Activated CD8-positive, alpha-beta memory T cell treated with anti-CD3 and anti-CD28 coated beads, Interleukin-2, amount 50 U/mL, for 24 hours (primary cell): ENCODE results near the gene ATP1B3.
"Not testable (repeated sequence)": the region's sequence is repeated elsewhere in the genome, so short reads cannot be mapped to it uniquely, and the experiment has no call there.

Experiments used
- DNase-seq: peaks from one replicate; pipeline ENCODE4 v3.0.0-alpha.2; 2020; ENCODE audit errors: extremely low read depth

Gene ATP1B3

DNA sequence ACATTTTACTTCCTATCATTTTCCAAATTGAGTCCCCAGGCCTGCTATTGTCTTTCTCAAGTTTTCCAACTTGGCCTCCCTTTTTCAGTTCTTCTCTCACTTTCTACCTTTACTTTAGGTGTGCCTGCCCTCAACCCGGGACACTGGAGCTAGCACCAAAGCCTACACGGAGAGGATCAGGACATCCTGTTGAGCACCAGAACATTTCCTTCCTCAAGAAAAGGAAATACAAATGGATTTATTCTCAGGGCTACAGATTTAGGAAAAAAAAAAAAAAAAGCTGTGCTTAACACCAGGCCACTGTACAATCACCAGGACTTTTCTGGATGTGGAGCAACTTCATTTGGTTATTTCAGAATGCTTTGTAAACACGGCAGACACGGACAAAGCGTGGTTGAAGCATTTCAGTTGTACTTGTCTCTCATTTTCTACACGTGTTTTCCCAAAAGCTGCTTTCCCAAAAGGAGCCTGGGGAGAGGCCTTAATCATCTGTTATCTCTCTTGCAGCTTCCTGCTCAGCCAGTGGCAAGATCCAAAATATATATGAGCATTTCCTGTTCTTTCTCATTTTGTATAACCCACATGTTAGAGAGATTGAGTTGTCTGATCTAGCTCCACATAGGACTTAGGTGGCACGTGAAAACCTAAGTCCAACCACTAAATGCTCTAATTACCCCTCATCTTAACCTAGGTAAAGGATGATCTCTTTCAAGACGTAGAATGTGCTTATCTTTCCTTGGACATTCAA is 15.5 kb upstream of the ATP1B3 start:
- DNase-seq, result no peak

DNA sequence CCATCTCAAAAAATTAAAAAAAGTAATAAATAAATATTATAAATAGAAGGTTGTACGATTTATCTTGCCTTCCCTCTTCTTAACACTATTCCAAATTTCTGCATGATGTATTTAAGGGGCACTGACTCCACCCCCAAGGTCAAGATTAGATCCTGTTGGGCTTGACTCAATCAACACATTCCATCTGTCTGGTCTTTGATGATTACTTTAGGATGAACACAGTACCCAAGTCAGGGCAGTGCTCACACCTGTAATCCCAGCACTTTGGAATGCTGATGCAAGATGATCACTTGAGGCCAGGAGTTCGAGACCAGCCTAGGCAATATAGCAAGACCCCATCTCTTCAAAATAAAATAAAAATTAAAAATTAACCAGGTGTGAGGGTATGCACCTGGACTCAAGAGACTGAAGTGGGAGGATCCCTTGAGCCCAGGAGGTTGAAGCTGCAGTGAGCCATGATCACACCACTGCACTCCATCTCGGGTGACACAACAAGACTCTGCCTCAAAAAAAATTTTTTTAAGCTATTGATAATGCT is 14.1 kb upstream of the ATP1B3 start:
- no peak for DNase-seq

DNA sequence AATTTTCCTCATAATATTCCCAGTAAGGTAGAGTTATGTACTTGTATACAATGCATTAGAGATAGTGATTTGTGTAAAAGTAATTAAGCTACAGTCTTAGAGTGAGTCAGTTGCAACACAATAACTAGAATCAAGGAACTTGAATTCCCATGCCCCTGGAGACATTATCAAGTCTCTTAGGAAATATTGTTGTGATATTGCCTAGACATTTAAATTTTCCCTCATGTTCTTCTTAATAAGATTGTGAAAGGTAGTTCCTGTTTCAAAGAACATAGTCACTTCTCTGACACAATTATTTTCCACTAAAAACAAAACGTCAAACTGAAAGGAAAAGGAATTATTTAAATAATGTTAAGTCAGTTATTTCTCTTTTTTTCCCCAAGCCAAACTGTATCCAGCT is 13.0 kb upstream of the ATP1B3 start:
- DNase-seq, result no peak

DNA sequence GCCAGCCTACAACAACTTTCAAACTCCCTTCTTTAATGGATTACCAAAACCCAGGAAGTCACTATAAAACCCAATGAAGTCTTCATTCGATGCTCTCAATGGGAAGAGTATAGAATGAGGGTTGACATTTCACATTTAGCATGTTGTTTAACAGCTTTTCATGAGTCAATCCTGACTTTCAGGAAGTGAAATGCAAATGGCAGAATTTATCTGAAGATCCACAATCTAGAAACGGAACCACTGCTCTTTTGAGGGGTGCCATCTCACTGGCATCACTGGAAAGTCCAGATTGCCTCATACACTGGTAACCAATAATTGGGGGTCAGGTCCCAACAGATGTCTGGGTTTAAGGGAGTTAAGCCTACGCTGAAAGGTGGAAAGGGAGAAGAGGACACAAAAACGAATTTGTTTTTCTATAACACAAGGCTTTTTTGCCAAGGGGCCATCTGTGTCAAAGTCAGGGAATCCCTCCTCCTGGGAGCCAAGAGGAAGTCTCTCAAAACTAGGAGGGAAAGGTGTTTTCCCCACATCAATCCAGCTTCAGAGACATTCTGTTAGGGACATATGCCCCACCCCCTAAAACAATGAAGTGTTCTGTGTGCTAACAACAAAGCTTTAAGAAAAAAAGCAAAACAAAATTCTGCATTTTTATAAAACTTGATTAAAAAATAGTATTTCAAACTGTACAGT is 12.0 kb upstream of the ATP1B3 start:
- no peak for DNase-seq

DNA sequence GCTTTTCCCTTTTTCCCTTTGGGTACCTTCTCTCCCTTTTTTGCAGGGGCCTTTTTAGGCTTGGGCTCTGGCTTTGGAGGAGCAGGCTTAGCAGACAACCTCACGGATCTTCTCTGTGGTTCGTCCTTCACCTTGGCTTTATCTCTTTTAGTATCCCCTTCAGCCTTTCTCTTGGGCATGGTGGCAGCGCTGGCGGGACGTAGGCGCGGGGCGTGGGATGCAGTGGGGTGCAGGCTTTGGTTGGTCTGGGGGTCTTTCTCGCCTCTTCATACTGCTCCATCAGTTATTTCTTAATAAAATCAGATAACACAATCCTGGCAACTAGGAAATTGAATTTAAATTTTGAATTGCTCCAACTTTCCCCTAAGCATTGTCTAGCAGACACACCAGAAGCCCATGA is 11.3 kb upstream of the ATP1B3 start:
- no peak for DNase-seq

DNA sequence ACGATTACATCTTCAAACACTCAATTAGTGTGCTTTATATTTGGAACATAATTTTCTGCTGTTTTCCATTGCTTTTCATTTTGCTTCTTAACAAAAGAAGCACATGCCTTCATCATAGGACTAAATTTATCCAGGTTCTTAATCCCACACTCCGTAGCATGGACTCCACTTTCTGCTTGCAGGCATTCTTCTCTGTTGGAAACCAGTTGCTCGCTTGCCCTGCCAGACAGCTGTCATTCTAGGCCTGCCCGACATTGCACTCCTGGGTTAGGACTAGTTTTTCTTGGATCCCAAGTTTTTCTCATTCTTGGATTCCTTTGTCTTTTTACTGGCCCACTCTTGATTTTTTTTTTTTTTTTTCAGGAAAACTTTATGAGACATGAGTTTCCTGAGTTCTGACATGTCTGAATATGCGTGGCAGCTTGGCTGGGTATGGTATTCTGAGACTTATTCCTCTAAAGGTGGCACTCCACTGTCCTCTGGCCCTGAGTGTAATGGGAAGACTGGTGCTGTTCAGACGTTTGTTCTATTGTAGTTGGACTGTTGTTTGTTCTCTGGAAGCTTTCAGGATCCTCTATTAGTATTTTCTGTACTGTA is 6.3 kb upstream of the ATP1B3 start:
- no peak for DNase-seq

DNA sequence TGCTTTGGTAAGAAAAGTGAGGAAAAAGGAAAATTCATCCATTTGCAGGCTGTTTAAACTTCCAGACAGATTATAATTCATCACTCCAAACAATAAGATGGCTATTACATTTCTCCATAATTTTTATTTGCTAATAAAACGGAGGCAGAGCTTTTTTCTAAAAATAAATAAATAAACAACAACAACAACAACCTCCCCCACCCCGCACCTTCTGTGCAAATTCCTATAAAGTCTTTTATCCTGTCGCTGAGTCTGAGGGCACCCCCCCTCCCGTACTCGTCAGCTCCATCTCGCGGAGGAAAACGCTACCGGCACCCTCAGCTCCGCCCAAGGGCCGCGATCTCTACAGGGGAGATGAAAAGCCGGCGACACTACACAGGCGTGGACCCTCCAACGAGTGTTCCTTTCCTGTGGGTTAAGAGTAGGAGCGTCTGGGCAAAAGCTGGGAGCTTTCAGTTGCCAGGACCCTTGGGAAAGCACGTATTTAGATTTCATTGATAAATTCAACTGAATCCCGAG is 1.0 kb upstream of the ATP1B3 start:
- DNase-seq, result peak; percentile 72

DNA sequence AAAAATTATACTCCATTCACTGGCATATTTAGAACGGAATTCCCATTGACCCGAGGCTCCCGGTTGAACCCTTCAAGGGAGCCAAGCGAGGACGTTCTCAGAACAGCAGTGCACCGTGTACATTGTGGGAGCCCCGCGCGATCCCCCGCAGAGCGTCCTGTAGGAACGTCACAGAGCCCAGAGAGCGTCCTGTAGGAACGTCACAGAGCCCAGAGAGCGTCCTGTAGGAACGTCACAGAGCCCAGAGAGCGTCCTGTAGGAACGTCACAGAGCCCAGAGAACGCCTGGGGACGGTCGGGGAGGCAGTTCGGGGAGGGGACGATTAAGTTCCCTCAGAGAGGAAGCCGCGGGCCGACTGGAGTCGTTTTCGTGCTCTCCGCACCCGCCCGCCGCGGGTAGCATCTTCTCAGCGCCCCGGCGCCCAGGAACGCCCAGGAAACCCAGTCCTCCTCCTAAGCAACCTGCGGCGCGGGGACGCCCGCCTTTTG is 506 bp upstream of the ATP1B3 start:
- peak; percentile 26 for DNase-seq

DNA sequence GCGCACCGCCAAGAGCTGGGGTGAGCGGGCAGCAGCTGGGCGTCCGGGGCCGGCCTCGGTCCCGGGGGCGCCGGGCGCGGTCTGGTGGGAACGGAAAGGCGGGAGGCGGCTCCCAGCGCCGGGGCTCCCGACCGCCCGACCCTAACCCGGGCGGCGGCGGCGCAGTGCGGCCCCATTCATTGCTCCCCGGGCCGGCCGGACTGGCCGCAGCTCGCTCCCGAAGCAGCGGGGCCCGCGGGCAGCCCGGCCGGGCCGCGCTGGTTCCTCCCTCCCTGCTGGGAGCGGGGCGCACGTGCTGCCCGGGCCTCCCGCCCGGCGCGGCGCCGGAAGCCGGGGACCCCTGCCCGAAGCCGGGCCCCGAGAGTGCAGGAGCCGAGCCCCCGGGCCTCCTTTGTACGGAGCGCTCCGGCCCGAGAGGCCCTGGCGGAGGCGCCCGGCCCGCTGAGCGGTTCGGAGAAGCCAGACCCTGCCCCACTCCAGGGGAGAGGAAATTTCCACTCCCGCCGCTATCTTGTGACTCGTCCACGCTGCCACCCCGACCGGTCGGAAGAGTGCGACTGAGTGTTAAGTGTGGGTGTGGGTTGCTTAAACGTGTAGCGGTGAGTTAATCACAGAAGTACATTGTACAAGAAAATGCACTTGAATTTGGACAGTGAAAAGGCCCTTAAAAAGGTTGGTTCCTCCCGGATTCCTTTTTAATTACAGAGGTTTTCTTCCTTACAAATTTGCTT is 613 bp downstream of the ATP1B3 start:
- DNase-seq, result no peak

DNA sequence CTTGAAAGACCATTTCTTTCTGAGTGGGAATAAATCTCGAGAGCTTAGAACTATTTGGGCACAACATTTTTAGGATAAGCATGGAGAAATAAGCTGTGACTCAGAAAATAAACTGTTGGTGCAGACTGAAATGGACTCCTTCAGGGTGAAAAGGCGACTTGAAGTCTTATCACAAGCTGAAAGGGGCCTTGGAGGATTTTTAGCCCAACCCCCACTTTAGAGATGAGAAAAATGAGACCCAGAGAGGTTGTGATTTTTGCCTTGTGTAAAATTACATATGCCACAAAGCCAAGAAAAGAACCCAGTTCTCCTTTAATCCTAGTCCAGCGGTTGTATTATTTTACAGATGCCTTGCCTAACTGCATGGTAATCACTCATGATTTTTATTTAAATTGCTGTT is 1.5 kb downstream of the ATP1B3 start:
- DNase-seq, result no peak

DNA sequence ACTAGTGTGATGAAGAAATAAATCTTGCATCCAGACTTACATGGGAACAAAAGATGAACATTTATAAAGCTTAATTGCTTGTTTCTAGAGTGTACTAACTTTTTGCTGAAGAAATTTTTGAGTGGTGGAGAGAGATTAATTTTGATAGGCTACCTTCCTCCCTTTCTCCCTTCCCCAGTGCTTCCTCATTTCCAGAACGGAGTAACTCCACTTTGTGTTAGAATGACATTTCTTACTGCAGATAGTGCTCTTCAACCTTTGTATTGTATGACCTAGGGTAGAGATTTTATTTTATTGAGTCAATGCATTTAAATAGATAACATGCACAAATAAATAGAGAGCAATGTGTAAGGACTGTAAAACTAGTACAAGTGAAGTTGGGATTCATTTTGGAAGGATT is 1.9 kb downstream of the ATP1B3 start:
- DNase-seq, result no peak

DNA sequence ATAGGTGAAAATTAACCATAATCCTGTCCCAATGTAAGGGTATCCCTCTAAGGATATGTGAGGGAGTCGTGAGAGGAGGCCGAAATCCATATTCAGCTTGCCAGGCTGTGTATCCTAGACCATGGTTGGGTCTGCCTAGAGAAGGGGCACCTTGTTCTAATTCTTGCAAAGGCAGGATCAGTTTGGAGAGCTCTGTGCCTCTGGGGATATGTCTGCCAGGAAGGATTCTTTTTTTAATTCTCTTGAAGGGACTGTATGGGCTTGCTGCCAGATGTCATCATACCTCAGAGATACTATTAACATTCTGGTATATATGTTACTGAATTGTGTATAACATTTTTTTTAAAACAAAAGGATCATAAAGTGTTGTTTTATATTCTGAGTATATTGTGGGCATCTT is 2.4 kb downstream of the ATP1B3 start:
- DNase-seq, result no peak

DNA sequence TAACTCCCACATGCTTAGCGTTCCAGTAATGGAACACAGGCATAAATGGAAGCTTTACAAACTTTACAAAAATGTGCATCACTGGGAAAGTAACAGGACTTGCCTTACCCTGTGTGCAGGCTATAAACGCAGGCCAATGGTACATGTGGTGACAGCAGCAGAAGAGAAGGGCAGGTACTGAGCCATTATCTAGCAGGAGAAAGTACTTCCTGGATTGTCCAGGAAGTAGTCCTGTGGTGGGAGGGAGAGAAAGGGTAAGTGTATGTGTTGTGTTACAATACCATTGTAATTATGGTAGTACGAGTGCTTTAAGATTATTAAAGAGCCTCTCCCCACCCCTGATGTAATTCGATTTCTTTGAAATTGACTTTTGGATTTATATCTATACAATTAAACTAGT is 5.3 kb downstream of the ATP1B3 start:
- DNase-seq, result no peak

DNA sequence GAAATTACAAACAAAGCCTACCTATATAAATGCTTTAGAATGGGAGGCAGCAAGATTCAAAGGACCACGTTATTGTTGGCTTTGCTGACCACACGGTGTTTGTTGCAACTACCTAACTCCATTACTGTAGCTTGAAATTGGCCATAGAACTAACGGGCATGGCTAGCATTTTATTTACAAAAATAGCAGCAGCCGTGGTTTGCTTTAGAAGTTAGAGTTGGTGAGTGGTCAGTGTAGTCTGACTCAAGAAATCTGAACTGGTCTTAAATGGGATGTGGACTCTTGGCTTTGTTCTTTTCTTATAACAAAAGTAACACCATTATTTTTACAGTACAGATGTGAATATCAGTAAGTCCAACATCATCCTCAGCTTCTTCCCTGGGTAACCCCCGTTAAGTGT is 10.6 kb downstream of the ATP1B3 start:
- DNase-seq, result no peak

DNA sequence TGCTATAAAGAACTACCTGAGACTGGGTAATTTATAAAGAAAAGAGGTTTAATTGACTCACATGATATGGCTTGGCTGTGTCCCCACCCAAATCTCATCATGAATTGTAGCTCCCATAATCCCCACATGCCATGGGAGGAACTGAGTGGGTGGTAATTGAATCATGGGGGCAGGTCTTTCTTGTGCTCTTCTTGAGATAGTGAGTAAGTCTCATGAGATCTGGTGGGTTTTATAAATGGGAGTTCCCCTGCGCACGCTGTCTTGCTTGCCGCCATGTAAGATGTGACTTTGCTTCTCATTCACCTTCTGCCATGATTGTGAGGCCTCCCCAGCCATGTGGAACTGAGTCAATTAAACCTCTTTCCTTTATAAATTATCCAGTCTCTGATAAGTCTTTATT is 12.1 kb downstream of the ATP1B3 start:
- not testable (repeated sequence) for DNase-seq

DNA sequence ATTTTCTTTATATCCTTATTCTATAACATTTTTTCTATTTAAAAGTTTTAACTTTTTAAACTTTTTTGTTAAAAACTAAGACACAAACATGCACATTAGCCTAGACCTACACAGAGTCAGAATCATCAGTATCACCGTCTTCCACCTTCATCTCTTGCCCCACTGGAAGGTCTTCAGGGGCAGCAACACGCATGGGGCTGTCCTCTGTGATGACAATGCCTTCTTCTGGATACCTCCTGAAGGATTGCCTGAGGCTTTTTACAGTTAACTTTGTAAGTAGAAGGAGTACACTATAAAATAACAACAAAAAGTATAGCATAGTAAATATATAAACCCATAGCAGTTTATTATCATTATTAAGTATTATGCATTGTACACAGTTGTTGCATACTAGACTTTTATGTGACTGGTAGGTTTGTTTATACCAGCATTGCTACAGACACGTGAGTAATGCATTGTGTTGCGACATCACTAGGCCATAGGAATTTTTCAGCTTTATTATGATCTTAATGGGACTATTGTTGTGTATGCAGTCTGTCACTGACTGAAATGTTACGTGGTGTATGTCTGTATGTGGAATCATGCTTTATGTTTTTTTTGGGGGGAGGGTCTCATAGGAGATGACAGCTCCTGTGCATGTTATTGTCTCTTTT is 18.2 kb downstream of the ATP1B3 start:
- DNase-seq, result no peak

DNA sequence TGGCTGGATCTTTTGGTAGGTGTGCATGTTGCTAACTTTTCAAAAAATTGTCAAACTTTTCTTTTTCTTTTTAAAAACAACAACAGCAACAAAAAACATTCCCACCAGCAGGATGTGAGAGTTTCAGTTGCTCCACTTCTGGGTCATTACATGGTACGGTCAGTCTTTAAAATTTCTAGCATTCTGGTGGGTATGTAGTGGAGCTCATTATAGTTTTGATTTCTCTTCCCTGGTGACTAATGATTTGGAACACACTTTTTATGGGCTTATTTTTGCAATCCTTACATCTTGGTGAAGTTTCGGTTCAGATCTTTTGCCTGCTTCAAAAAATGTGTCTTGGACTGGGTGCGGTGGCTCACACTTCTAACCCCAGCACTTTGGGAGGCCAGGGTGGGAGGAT is 19.3 kb downstream of the ATP1B3 start:
- no peak for DNase-seq

DNA sequence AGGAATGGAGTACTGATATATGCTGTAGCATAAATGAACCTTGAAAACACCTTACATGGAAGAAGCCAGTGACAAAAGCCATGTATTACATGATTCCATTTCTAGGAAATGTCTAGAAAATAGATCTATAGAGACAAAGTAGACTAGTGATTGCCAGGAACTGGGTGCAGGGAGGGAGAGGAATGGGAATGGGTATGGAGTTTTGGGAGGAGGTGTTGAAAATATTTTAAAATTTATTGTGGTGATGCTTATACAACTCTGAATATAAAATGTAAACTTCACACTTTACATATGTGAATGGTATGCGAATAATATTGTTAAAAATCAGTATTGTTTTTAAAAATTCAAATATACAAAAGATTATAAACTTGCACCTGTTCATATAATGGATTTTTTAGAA is 22.5 kb downstream of the ATP1B3 start:
- no peak for DNase-seq

DNA sequence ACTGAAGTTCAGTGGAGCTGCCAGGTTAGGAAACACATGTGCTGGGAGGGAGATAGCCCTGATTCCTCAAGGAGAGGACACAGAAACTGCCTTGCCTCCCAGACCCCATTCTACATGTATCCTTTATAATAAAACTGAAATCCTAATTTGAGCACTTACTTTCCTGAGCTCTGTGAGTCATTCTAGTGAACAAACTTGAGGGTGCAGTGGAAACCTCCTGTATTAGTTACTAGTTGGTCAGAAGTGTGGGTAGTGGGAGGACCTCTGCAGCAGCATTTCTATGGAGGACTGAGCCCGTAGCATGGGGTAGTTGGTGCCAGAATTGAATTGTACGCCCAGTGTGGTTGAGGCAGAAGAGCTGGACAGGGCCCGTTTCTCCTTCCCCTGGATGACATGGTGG is 23.9 kb downstream of the ATP1B3 start:
- no peak for DNase-seq

DNA sequence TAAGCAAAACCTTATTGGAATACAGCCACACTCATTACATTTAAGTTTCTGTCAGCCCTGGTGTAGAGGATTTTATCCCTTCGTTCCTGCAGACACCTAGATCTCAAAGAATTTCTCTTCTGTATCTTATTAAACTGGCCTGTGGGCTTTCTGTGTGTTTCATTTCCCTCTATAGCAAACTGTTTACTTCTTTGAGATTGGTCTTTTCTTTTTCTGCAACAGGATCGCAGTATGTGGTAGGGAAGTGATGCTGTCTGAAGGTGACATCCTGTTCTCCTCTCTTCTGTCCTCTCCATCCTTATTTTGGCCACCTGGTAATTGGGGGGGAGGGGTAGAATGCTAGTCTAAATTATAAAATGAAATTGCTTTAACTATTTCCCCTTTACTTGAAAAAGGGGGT is 25.5 kb downstream of the ATP1B3 start:
- DNase-seq, result no peak

DNA sequence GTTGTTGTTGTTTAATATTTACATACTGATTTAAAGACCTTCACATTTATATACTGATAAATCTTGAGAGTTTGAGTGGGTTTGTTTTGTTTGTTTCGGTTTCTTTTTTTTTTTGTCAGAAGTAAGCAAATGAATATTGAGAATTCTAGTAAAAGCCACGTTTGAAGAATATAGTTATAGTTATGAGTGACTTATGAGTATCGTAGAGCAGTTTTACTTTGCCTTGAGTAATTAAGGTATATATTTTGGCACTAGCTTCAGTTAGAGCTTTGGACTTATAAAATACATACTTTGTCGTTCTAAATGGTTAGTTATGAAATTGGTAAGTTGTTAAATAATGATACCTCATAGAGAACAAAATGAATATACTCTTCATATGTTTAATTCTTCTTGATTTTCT is 27.8 kb downstream of the ATP1B3 start:
- no peak for DNase-seq
